Activated T-helper 17 cell treated with anti-CD3 and anti-CD28 coated beads, Interleukin-2, amount 50 U/mL, for 72 hours (primary cell): Measurements from ENCODE around the gene PARVB. TPM values are rescaled to one million over a fixed set of nuclear protein-coding genes. Genes with fewer than 3 reads are reported as not detected.
A peak's percentile ranks its signal among the peaks of the same experiment; 100 is the strongest.

Experiments used
- ATAC-seq: fragments of 150-1000 bp; cut with Tn5 transposase; replicated peaks from 2 replicates; pipeline ENCODE4 v1.10.0; 2021; ENCODE audit warnings: mild to moderate bottlenecking, moderate library complexity
- H3K27ac Mint-ChIP-seq: one replicate; pipeline ENCODE4 v1.8.0; 2022; ENCODE audit warnings: mixed read lengths
- H3K27me3 Mint-ChIP-seq: one replicate; pipeline ENCODE4 v1.8.0; 2022; ENCODE audit warnings: mixed read lengths
- H3K36me3 Mint-ChIP-seq: one replicate; pipeline ENCODE4 v1.8.0; 2022; ENCODE audit warnings: low read depth, mild to moderate bottlenecking, mixed read lengths
- H3K4me1 Mint-ChIP-seq: one replicate; pipeline ENCODE4 v1.8.0; 2022; ENCODE audit warnings: mixed read lengths
- H3K4me3 Mint-ChIP-seq: one replicate; pipeline ENCODE4 v1.8.0; 2022; ENCODE audit warnings: mild to moderate bottlenecking, mixed read lengths
- H3K9me3 Mint-ChIP-seq: one replicate; pipeline ENCODE4 v1.8.0; 2022; ENCODE audit warnings: mixed read lengths
- total RNA-seq, 2 donors: library from RNA; stranded (reverse); gene quantifications; one replicate each; pipeline ENCODE4 v1.2.3, GENCODE V29; 2022

Gene PARVB
- total RNA-seq, 2 donors from 2014 or later, result 50.2 to 66.1 TPM

GRCh38 chr22:44186121-44186510 is 162.0 kb downstream of the PARVB start:
- H3K27me3 Mint-ChIP-seq, result no peaks in the 10 kb centered on the region
- H3K27ac Mint-ChIP-seq, result no peak overlapping the region
- no peak overlapping the region for H3K4me3 Mint-ChIP-seq
- peaks cover 4% of the 10 kb centered on the region for H3K4me1 Mint-ChIP-seq
- no peaks in the 10 kb centered on the region for H3K9me3 Mint-ChIP-seq
- no peaks in the 10 kb centered on the region for H3K36me3 Mint-ChIP-seq
- ATAC-seq, result no peak

GRCh38 chr22:44186737-44187136 is 162.6 kb downstream of the PARVB start:
- no peaks in the 10 kb centered on the region for H3K27me3 Mint-ChIP-seq
- H3K4me1 Mint-ChIP-seq, result peaks cover 4% of the 10 kb centered on the region
- ATAC-seq, result no peak
- no peak overlapping the region for H3K27ac Mint-ChIP-seq
- no peaks in the 10 kb centered on the region for H3K9me3 Mint-ChIP-seq
- no peak overlapping the region for H3K4me3 Mint-ChIP-seq
- no peaks in the 10 kb centered on the region for H3K36me3 Mint-ChIP-seq

- ATAC-seq, result no peak
- Mint-ChIP-seq H3K9me3 (no peaks in the 10 kb centered on the region), H3K4me1 (peaks cover 4% of the 10 kb centered on the region), H3K27ac (no peak overlapping the region), H3K27me3 (no peaks in the 10 kb centered on the region), H3K36me3 (no peaks in the 10 kb centered on the region), H3K4me3 (no peak overlapping the region)
These were observed 163.6 kb downstream of the PARVB start for GRCh38 chr22:44187652-44188230.

GRCh38 chr22:44188316-44188715 is 164.2 kb downstream of the PARVB start:
- H3K4me1 Mint-ChIP-seq, result peaks cover 10% of the 10 kb centered on the region
- no peak overlapping the region for H3K27ac Mint-ChIP-seq
- ATAC-seq, result no peak
- no peaks in the 10 kb centered on the region for H3K27me3 Mint-ChIP-seq
- no peaks in the 10 kb centered on the region for H3K36me3 Mint-ChIP-seq
- no peaks in the 10 kb centered on the region for H3K9me3 Mint-ChIP-seq
- no peak overlapping the region for H3K4me3 Mint-ChIP-seq

- Mint-ChIP-seq H3K27ac (no peak overlapping the region), H3K36me3 (peaks cover 1% of the 10 kb centered on the region), H3K9me3 (no peaks in the 10 kb centered on the region), H3K4me3 (no peak overlapping the region), H3K27me3 (no peaks in the 10 kb centered on the region), H3K4me1 (peaks cover 14% of the 10 kb centered on the region)
- ATAC-seq, result no peak
These were observed 165.0 kb downstream of the PARVB start for GRCh38 chr22:44188986-44189630.

- ATAC-seq, result no peak
- Mint-ChIP-seq H3K4me1 (peaks cover 24% of the 10 kb centered on the region), H3K27ac (no peak overlapping the region)
These were observed 166.4 kb downstream of the PARVB start for GRCh38 chr22:44190381-44190976.

GRCh38 chr22:44191036-44191454 is 166.9 kb downstream of the PARVB start:
- peaks cover 6% of the 10 kb centered on the region for H3K36me3 Mint-ChIP-seq
- H3K9me3 Mint-ChIP-seq, result no peaks in the 10 kb centered on the region
- peaks cover 24% of the 10 kb centered on the region for H3K4me1 Mint-ChIP-seq
- H3K27ac Mint-ChIP-seq, result no peak overlapping the region
- H3K27me3 Mint-ChIP-seq, result no peaks in the 10 kb centered on the region
- peak; percentile 73 for ATAC-seq
- no peak overlapping the region for H3K4me3 Mint-ChIP-seq

More at GRCh38 chr22:44190381-44190976, 166.4 kb downstream of the PARVB start:
- Mint-ChIP-seq H3K36me3 (peaks cover 6% of the 10 kb centered on the region), H3K9me3 (no peaks in the 10 kb centered on the region), H3K4me3 (no peak overlapping the region), H3K27me3 (no peaks in the 10 kb centered on the region)

GRCh38 chr22:44192098-44192815 is 168.2 kb downstream of the PARVB start:
- no peak overlapping the region for H3K4me3 Mint-ChIP-seq
- ATAC-seq, result peak; percentile 23
- no peaks in the 10 kb centered on the region for H3K27me3 Mint-ChIP-seq
- H3K9me3 Mint-ChIP-seq, result no peaks in the 10 kb centered on the region
- peaks cover 24% of the 10 kb centered on the region for H3K4me1 Mint-ChIP-seq
- no peak overlapping the region for H3K27ac Mint-ChIP-seq
- peaks cover 6% of the 10 kb centered on the region for H3K36me3 Mint-ChIP-seq

GRCh38 chr22:44192816-44193534 is 168.9 kb downstream of the PARVB start:
- H3K4me1 Mint-ChIP-seq, result peaks cover 24% of the 10 kb centered on the region
- H3K36me3 Mint-ChIP-seq, result peaks cover 11% of the 10 kb centered on the region
- ATAC-seq, result peak; percentile 4
- H3K4me3 Mint-ChIP-seq, result peak overlapping the region; percentile 7
- no peak overlapping the region for H3K27ac Mint-ChIP-seq
- no peaks in the 10 kb centered on the region for H3K9me3 Mint-ChIP-seq
- H3K27me3 Mint-ChIP-seq, result no peaks in the 10 kb centered on the region

GRCh38 chr22:44193535-44193891 is 169.4 kb downstream of the PARVB start:
- Mint-ChIP-seq H3K4me3 (peak overlapping the region; percentile 7), H3K27ac (no peak overlapping the region), H3K27me3 (no peaks in the 10 kb centered on the region), H3K4me1 (peaks cover 24% of the 10 kb centered on the region), H3K9me3 (no peaks in the 10 kb centered on the region), H3K36me3 (peaks cover 15% of the 10 kb centered on the region)
- peak; percentile 55 for ATAC-seq

- Mint-ChIP-seq H3K9me3 (no peaks in the 10 kb centered on the region), H3K4me1 (peaks cover 31% of the 10 kb centered on the region), H3K27ac (no peak overlapping the region), H3K27me3 (no peaks in the 10 kb centered on the region), H3K4me3 (no peak overlapping the region), H3K36me3 (peaks cover 23% of the 10 kb centered on the region)
- ATAC-seq, result no peak
These were observed 170.5 kb downstream of the PARVB start for GRCh38 chr22:44194569-44194968.

GRCh38 chr22:44195189-44195871 is 171.2 kb downstream of the PARVB start:
- ATAC-seq, result no peak
- H3K4me3 Mint-ChIP-seq, result no peak overlapping the region
- H3K36me3 Mint-ChIP-seq, result peaks cover 23% of the 10 kb centered on the region
- peaks cover 34% of the 10 kb centered on the region for H3K4me1 Mint-ChIP-seq
- H3K9me3 Mint-ChIP-seq, result no peaks in the 10 kb centered on the region
- H3K27me3 Mint-ChIP-seq, result no peaks in the 10 kb centered on the region
- no peak overlapping the region for H3K27ac Mint-ChIP-seq

- no peaks in the 10 kb centered on the region for H3K27me3 Mint-ChIP-seq
- H3K27ac Mint-ChIP-seq, result no peak overlapping the region
- peaks cover 34% of the 10 kb centered on the region for H3K4me1 Mint-ChIP-seq
- ATAC-seq, result no peak
- peaks cover 23% of the 10 kb centered on the region for H3K36me3 Mint-ChIP-seq
- no peak overlapping the region for H3K4me3 Mint-ChIP-seq
- no peaks in the 10 kb centered on the region for H3K9me3 Mint-ChIP-seq
These were observed 172.1 kb downstream of the PARVB start for GRCh38 chr22:44196241-44196640.

GRCh38 chr22:44196731-44197131 is 172.6 kb downstream of the PARVB start:
- peaks cover 23% of the 10 kb centered on the region for H3K36me3 Mint-ChIP-seq
- no peak for ATAC-seq

More at GRCh38 chr22:44196731-44197131, 172.6 kb downstream of the PARVB start:
- H3K4me3 Mint-ChIP-seq, result no peak overlapping the region
- H3K9me3 Mint-ChIP-seq, result no peaks in the 10 kb centered on the region
- no peak overlapping the region for H3K27ac Mint-ChIP-seq
- peaks cover 34% of the 10 kb centered on the region for H3K4me1 Mint-ChIP-seq
- no peaks in the 10 kb centered on the region for H3K27me3 Mint-ChIP-seq
